ENCODE results near the gene KLF3. TPM values are rescaled to one million over a fixed set of nuclear protein-coding genes. Genes with fewer than 3 reads are reported as not detected.

The KLF3 gene
- total RNA-seq, 2 donors from 2014 or later: 47.7 to 55.4 TPM

DNA sequence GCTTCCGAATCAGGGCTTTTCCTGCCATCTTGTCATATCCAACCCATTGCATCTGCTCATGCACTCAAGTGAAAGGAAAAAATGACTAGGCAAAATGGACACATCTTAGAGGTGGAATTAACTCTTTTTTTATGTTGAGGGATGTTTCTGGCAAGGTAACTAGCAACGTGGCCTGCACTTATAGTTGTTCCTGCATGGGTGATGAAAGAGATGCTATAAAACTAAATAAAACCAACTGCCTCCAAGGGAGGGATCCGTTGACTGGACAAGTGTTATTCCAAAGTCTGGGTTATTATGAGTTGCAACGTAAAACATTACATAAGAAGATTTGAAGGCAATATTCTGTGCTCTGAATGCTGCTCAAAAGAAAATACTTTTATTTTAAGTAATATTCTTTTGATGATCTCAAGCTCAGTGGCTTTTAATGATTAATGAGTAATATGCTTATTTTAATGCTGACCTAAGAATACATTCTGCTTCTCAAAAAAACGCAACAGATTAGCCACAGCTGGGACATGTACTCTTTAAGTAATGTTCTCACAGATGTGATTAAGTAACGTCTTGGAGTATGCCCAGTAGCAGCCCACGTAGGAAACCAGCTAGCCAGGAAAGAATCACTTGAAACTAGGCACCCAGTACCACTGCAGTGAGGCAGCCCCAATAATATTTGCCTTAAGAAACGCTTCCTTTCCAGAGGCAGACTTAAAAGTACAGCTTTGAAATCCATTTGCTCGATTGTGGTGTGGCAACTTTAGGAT is 27.4 kb downstream of the KLF3 start:
- Histone ChIP-seq H3K4me3 (no peak overlapping the region), H3K9me3 (no peaks in the 10 kb centered on the region), H3K27me3 (replicated peaks; ENCODE audit: insufficient read depth) (no peaks in the 10 kb centered on the region), H3K27ac (no peak overlapping the region), H3K4me1 (replicated peaks) (no peaks in the 10 kb centered on the region), H3K36me3 (no peaks in the 10 kb centered on the region)
- no peak for DNase-seq (ENCODE audit: low spot score)
- TF ChIP-seq POLR2A (IDR thresholded peaks at IDR 0.05) (no peak), POLR2AphosphoS5 (IDR thresholded peaks at IDR 0.05) (no peak)
- TF ChIP-seq, protein P1, sequence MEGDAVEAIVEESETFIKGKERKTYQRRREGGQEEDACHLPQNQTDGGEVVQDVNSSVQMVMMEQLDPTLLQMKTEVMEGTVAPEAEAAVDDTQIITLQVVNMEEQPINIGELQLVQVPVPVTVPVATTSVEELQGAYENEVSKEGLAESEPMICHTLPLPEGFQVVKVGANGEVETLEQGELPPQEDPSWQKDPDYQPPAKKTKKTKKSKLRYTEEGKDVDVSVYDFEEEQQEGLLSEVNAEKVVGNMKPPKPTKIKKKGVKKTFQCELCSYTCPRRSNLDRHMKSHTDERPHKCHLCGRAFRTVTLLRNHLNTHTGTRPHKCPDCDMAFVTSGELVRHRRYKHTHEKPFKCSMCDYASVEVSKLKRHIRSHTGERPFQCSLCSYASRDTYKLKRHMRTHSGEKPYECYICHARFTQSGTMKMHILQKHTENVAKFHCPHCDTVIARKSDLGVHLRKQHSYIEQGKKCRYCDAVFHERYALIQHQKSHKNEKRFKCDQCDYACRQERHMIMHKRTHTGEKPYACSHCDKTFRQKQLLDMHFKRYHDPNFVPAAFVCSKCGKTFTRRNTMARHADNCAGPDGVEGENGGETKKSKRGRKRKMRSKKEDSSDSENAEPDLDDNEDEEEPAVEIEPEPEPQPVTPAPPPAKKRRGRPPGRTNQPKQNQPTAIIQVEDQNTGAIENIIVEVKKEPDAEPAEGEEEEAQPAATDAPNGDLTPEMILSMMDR (IDR thresholded peaks at IDR 0.05): no peak
- intact Hi-C loops (cut with DNase I): no loop called here
- 43% methylated on average over 9 of the region's 9 CpGs for WGBS

DNA sequence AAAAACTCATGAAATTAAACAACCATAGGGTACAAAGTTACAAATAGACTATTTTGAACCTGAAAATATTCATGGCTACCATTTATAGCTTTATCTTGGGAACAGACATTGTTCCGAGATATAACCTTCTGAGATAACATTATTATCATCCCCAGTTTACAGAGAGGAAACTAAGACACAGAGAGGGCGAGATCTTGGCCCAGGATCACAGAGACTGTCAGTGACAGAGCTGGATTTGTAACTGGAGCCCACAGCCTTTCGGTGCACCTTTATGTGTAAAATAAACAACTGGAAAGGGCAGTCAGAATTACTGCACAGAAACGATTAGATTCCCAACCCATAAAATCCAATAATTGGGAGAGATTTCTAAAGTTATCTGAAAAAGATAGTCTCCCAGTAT is 28.4 kb downstream of the KLF3 start:
- no peaks in the 10 kb centered on the region for H3K9me3 ChIP-seq
- no peak overlapping the region for H3K27ac ChIP-seq
- intact Hi-C loops (cut with DNase I): no loop called here
- H3K4me3 ChIP-seq: no peak overlapping the region
- WGBS: 16% methylated on average over 4 of the region's 4 CpGs
- H3K27me3 ChIP-seq (replicated peaks; ENCODE audit: insufficient read depth): no peaks in the 10 kb centered on the region
- TF ChIP-seq, protein P1 (IDR thresholded peaks at IDR 0.05): no peak
- TF ChIP-seq POLR2AphosphoS5 (IDR thresholded peaks at IDR 0.05) (no peak), POLR2A (IDR thresholded peaks at IDR 0.05) (no peak)
- no peaks in the 10 kb centered on the region for H3K36me3 ChIP-seq
- no peak for DNase-seq (ENCODE audit: low spot score)
- no peaks in the 10 kb centered on the region for H3K4me1 ChIP-seq (replicated peaks)

DNA sequence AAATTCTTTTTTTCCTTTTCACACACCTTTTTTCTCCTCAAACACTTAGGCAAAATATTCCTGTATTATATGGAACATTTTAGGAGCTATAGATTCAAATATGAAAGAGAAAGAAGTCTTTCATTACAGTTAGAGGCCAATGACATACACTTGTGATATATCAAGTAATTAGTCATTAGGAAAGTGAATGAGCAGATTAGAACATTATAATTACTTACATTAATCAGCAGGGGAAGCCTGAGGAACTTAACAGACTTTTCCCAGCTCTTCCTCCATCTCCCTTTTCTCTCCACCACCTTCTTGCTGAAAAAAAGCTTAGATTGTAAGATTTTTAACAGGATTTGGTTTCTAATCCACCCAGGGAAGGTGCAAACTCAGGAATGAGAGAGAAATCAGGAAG is 29.6 kb downstream of the KLF3 start:
- intact Hi-C loops (cut with DNase I): no loop called here
- Histone ChIP-seq H3K4me3 (no peak overlapping the region), H3K4me1 (replicated peaks) (no peaks in the 10 kb centered on the region), H3K27ac (no peak overlapping the region), H3K9me3 (no peaks in the 10 kb centered on the region), H3K27me3 (replicated peaks; ENCODE audit: insufficient read depth) (no peaks in the 10 kb centered on the region), H3K36me3 (no peaks in the 10 kb centered on the region)
- no peak for DNase-seq (ENCODE audit: low spot score)
- TF ChIP-seq, protein P1 (IDR thresholded peaks at IDR 0.05): no peak
- no peak for TF ChIP-seq POLR2AphosphoS5 (IDR thresholded peaks at IDR 0.05)
- no peak for TF ChIP-seq POLR2A (IDR thresholded peaks at IDR 0.05)

DNA sequence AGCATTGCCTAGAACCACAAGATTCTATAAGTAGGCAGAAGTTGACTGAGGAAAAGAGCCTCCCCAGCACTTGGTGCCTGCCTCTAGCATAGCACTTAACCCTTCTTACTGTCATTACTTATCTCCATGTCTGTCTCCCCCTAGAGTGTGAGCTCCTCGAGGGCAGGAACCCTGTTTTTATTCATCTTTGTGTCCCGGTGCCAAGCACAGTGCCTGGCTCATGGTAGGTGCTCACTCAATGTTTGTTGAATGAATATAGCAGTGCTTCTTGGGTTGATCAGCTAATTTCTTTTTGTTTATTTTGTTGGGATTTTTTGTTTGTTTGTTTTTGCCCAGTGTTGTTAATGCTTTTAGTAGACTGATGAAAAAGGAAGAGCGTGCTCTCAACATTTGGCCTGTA is 30.3 kb downstream of the KLF3 start:
- no peaks in the 10 kb centered on the region for H3K9me3 ChIP-seq
- no peaks in the 10 kb centered on the region for H3K4me1 ChIP-seq (replicated peaks)
- DNase-seq (ENCODE audit: low spot score): no peak
- WGBS: 91% methylated on average over 3 of the region's 3 CpGs
- H3K4me3 ChIP-seq: no peak overlapping the region
- no peak overlapping the region for H3K27ac ChIP-seq
- no peaks in the 10 kb centered on the region for H3K27me3 ChIP-seq (replicated peaks; ENCODE audit: insufficient read depth)
- intact Hi-C loops (cut with DNase I): no loop called here
- H3K36me3 ChIP-seq: no peaks in the 10 kb centered on the region
- TF ChIP-seq POLR2AphosphoS5 (IDR thresholded peaks at IDR 0.05): no peak
- TF ChIP-seq, protein P1 (IDR thresholded peaks at IDR 0.05): no peak
- TF ChIP-seq POLR2A (IDR thresholded peaks at IDR 0.05): no peak

DNA sequence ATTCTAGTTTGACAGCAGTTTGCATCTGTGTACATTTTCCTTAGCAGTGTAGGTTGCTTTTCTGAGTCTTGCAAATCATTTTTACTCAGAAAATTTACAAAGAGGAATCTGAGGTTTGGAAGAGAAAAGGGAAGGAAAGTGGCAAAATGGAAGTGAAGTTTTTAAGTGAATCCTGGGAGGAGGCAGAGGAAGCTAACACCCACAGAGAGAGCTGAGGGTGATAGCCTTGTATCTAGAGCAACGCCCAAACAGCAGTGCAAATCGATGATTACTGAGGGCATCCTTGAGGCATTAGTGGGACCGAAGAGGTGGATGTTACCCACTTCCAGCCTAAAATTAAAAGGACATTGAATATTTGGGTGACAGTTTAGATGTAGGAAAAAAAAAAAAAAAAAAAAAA is 31.8 kb downstream of the KLF3 start:
- intact Hi-C loops (cut with DNase I): no loop called here
- Histone ChIP-seq H3K9me3 (no peaks in the 10 kb centered on the region), H3K27ac (no peak overlapping the region), H3K4me3 (no peak overlapping the region), H3K4me1 (replicated peaks) (no peaks in the 10 kb centered on the region), H3K27me3 (replicated peaks; ENCODE audit: insufficient read depth) (no peaks in the 10 kb centered on the region), H3K36me3 (no peaks in the 10 kb centered on the region)
- 93% methylated on average over 3 of the region's 3 CpGs for WGBS
- no peak for DNase-seq (ENCODE audit: low spot score)
- no peak for TF ChIP-seq POLR2A (IDR thresholded peaks at IDR 0.05)
- TF ChIP-seq POLR2AphosphoS5 (IDR thresholded peaks at IDR 0.05): no peak
- TF ChIP-seq, protein P1 (IDR thresholded peaks at IDR 0.05): no peak
